Epithelial cell of proximal tubule (primary cell): ENCODE data around the gene NUP42. TPM values are rescaled to one million over a fixed set of nuclear protein-coding genes. Genes with fewer than 3 reads are reported as not detected.
"Not testable (repeated sequence)": the region's sequence is repeated elsewhere in the genome, so short reads cannot be mapped to it uniquely, and the experiment has no call there.

Source experiments
- DNase-seq: peaks from one replicate; pipeline ENCODE4 v3.0.0-alpha.2; 2011; ENCODE audit warnings: low read depth
- H3K4me3 ChIP-seq: 2 replicates; pipeline ENCODE4 v1.5.1; 2011; ENCODE audit warnings: low read depth, mild to moderate bottlenecking, low read length
- total RNA-seq: library from RNA; depleted of rRNA; stranded (reverse); fragments of >200 nt; gene quantifications from 2 replicates; pipeline ENCODE4 v1.2.3, GENCODE V29; 2015
- TF ChIP-seq, protein P1 (sequence below): conservative IDR thresholded peaks from 2 replicates; pipeline ENCODE4 v1.5.1; 2012; ENCODE audit warnings: low read depth, mild to moderate bottlenecking, low read length

Gene NUP42
- total RNA-seq, 1 donor from 2014 or later: 22.2 TPM

DNA sequence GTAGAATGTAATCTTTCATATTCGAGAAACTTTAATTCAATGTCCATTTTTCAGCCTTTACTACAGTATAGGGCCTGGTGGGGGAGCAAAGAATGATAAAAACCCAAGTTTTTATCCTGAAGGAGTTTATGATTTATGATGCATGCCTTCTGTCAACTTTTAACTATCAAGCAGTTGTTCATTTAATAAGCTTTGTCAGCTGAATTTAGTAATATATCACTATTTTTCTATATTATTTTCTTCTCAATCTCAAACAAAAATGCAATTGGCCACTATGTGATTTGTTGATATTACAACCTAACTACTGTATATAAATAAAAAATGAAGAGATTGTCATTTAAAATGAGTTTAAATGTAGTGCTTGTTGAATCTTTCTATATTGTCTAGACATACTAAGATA lies 2.4 kb downstream of the NUP42 start:
- H3K4me3 ChIP-seq: no peak overlapping the region
- TF ChIP-seq, protein P1, sequence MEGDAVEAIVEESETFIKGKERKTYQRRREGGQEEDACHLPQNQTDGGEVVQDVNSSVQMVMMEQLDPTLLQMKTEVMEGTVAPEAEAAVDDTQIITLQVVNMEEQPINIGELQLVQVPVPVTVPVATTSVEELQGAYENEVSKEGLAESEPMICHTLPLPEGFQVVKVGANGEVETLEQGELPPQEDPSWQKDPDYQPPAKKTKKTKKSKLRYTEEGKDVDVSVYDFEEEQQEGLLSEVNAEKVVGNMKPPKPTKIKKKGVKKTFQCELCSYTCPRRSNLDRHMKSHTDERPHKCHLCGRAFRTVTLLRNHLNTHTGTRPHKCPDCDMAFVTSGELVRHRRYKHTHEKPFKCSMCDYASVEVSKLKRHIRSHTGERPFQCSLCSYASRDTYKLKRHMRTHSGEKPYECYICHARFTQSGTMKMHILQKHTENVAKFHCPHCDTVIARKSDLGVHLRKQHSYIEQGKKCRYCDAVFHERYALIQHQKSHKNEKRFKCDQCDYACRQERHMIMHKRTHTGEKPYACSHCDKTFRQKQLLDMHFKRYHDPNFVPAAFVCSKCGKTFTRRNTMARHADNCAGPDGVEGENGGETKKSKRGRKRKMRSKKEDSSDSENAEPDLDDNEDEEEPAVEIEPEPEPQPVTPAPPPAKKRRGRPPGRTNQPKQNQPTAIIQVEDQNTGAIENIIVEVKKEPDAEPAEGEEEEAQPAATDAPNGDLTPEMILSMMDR: no peak
- no peak for DNase-seq

DNA sequence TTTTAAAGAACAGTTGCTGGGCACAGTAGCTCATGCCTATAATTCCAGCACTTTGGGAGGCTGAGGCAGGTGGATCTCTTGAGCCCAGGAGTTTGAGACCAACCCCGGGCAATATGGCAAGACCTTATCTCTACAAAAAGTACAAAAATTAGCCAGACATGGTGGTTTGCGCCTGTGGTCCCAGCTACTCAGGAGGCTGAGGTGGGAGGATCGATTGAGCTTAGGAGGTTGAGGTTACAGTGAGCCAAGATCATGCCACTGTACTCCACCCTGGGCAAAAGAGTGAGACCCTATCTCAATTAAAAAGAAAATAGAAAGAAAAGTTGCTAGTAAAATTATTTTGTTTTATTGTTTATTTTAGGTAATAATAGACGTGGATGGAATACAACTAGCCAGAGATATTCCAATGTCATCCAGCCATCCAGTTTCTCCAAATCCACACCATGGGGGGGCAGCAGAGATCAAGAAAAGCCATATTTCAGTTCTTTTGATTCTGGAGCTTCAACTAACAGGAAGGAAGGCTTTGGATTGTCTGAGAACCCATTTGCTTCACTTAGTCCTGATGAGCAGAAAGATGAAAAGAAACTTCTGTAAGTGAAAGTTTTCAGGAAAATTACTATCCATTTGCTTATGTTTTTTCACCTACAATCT lies 3.0 kb downstream of the NUP42 start:
- H3K4me3 ChIP-seq: no peak overlapping the region
- no peak for DNase-seq
- TF ChIP-seq, protein P1: peak; percentile 72

DNA sequence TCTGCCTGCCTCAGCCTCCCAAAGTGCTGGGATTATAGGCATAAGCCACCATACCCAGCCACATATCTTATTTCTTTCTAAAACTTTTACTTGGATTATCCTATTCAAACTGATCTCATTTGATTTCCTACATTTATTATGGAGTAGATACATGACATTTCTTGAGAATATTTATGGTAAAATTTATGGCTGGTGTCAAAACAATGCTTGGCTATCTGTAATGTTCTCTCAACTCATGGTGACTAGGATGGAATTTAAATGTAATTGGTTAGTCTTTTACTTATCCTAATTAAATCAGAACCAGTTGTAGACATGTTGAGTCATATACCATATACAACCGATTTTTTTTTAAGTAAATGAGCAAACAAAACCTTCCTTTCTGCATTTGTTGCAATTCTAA lies 4.1 kb downstream of the NUP42 start:
- DNase-seq: no peak
- TF ChIP-seq, protein P1: no peak
- no peak overlapping the region for H3K4me3 ChIP-seq

DNA sequence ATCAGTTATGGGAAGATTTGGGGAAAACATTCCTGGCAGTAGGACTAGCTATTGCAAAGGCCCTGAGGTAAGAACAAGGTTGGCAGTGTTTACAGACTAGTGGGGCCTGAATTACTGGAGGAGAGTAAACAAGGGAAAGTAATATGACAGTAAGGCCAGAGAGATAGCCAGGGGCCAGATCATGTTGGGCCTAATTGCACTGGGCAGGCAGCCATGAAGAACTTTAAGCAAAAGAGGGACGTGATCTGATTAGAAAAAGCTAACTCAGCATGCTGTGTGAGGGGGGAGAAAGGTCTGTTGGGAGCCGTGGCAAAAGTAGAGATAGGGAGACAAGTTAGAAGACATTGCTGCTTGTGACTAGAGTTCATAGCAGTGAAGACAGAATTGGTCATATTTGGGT lies 9.2 kb downstream of the NUP42 start:
- TF ChIP-seq, protein P1: no peak
- no peak for DNase-seq
- H3K4me3 ChIP-seq: no peak overlapping the region

DNA sequence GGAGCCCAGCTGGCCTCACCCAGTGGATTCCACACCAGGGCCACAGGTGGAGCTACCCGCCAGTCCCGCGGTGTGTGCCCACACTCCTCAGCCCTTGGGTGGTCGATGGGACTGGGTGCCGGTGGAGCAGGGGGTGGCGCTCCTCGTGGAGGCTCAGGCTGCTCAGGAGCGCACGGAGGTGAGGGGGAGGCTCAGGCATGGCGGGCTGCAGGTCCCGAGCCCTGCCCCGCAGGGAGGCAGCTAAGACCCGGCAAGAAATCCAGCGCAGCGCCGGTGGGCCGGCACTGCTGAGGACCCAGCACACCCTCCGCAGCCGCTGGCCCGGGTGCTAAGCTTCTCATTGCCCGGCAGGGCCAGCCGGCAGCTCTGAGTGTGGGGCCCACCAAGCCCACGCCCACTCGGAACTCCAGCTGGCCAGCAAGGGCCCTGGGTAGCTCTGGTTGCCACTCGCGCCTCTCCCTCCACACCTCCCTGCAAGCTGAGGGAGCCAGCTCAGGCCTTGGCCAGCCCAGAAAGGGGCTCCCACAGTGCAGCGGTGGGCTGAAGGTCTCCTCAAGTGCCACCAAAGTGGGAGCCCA lies 11.9 kb downstream of the NUP42 start:
- not testable (repeated sequence) for H3K4me3 ChIP-seq, DNase-seq

DNA sequence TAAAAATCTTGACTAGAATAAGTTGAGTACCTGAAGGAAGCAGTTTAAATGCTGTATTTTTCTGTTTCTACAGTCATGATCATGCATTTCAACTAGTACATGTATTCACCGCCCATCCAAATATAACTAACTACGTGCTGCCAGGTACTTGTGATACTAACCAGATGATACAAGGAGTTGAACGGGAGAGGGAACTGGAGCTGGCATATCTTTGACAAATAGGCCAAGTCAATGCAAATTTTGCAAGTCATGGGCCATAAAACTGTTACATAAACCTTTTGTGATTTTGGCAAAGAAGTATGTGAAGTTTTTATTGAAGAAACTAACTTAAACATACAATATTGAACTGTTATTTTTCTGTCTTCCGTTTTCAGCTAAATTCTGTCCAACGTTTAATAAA lies 14.5 kb downstream of the NUP42 start:
- TF ChIP-seq, protein P1: no peak
- H3K4me3 ChIP-seq: no peak overlapping the region
- no peak for DNase-seq

DNA sequence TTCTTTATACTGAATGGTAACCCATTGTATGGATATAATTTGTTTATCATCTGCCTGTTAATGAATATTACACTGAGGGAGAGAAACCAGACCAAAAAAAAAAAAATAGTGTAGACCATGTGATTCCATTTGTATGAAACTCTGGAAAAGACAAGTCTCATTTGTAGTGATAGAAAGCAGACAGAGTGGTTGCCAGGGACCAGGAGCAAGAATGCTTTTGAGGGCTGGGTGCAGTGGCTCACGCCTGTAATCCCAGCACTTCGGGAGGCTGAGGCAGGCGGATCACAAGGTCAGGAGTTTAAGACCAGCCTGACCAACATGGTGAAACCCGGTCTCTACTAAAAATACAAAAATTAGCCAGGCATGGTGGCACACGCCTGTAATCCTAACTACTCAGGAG lies 15.9 kb downstream of the NUP42 start:
- H3K4me3 ChIP-seq, DNase-seq: not testable (repeated sequence)

DNA sequence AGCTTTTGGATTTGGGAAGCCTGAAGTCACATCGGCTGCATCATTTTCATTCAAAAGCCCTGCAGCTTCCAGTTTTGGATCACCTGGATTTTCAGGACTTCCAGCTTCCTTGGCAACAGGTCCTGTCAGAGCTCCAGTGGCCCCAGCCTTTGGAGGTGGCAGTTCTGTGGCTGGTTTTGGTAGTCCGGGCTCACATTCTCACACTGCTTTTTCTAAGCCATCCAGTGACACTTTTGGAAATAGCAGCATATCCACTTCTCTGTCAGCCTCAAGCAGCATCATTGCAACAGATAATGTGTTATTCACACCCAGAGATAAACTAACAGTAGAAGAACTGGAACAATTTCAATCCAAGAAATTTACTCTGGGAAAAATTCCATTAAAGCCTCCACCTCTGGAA lies 18.5 kb downstream of the NUP42 start:
- no peak for DNase-seq
- no peak overlapping the region for H3K4me3 ChIP-seq
- TF ChIP-seq, protein P1: no peak
